Cortex of kidney (tissue), 1 donor: ENCODE results near the gene DAZAP1.

Experiments used
- DNase-seq: peaks from one replicate; lab custom pipeline; 2025; lab: John Stamatoyannopoulos, UW

Gene DAZAP1

GRCh38 chr19:1407528-1408299 is at the start of gene DAZAP1:
TSS of gene DAZAP1 (plus strand) at chr19:1407586. CDS start at chr19:1407774, 188 bp downstream.
- no peak for DNase-seq

- DNase-seq: no peak
These were observed 47.1 kb upstream of the DAZAP1 start for GRCh38 chr19:1360126-1360817.

GRCh38 chr19:1360818-1361461 is 46.4 kb upstream of the DAZAP1 start:
- no peak for DNase-seq

- DNase-seq: no peak
These were observed 45.6 kb upstream of the DAZAP1 start for GRCh38 chr19:1361601-1362386.

- DNase-seq: no peak
These were observed 44.8 kb upstream of the DAZAP1 start for GRCh38 chr19:1362387-1363257.

GRCh38 chr19:1363599-1363998 is 43.8 kb upstream of the DAZAP1 start:
- no peak for DNase-seq

GRCh38 chr19:1364070-1364704 is 43.2 kb upstream of the DAZAP1 start:
- no peak for DNase-seq

- DNase-seq: no peak
These were observed 41.8 kb upstream of the DAZAP1 start for GRCh38 chr19:1365319-1366269.

- no peak for DNase-seq
These were observed 41.1 kb upstream of the DAZAP1 start for GRCh38 chr19:1366296-1366695.

GRCh38 chr19:1366899-1367870 is 40.2 kb upstream of the DAZAP1 start:
- no peak for DNase-seq

- no peak for DNase-seq
These were observed 38.1 kb upstream of the DAZAP1 start for GRCh38 chr19:1369214-1369805.

- no peak for DNase-seq
These were observed 36.6 kb upstream of the DAZAP1 start for GRCh38 chr19:1370579-1371361.

GRCh38 chr19:1373042-1373533 is 34.3 kb upstream of the DAZAP1 start:
- no peak for DNase-seq

- no peak for DNase-seq
These were observed 33.7 kb upstream of the DAZAP1 start for GRCh38 chr19:1373534-1374249.

- no peak for DNase-seq
These were observed 33.2 kb upstream of the DAZAP1 start for GRCh38 chr19:1374250-1374577.

- no peak for DNase-seq
These were observed 31.0 kb upstream of the DAZAP1 start for GRCh38 chr19:1376415-1376805.
